Measurements from ENCODE around the gene CCDC18. TPM values are rescaled to one million over a fixed set of nuclear protein-coding genes. Genes with fewer than 3 reads are reported as not detected.

Gene CCDC18
- total RNA-seq, 1 experiment from 2014 or later = 23.0 TPM

DNA sequence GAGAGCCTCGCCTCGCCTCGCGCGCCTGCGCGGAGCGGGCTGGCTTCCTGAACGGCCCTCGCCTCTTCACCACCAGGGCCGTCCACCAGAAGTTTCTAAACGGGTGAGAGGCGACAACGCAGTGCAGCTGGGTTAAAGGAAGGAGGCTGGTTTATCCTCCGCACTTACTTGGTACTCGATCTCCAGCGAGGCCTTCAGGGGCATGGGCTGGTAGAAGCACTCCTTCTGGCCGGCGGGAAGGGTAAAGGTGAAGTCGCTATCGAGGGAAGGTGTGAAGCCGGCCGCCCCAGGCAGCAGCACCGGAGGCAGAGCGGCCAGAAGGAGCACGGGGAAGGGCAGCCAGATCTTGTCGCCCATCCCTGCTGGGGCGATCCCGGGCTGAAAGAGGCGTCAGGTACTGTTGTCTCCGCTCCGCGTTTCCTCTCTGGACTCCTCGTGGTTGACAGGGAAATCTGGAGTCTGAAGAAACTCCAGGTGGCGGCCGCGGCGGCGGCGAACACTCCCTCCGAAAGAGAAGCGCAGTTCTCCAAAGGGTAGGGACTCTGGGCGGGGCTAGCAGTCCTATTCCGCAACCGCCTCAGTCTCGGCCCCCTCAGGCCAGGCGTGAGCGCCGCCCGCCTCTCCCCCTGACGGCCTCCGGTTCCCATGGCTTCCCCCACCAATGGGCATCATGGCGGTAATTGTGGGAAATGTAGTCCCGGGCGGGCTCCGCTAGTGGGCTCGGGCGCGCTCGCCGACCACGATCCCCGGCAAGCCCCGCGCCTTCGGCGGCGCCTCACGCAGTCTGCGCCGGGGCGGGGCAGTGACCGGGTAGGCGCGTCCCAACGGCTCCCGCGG, 420 bp upstream of the CCDC18 start, which contains the start of gene TMED5 (continued):
- TF ChIP-seq FOXP1 (CRISPR knock-in tag; IDR thresholded peaks at IDR 0.05; ENCODE audit: borderline replicate concordance) (0 out of 2 replicates have a peak, but pooled peaks have one; percentile 29), ZNF121 (CRISPR knock-in tag; IDR thresholded peaks at IDR 0.05) (no peak), ATF1 (CRISPR knock-in tag; IDR thresholded peaks at IDR 0.05) (peak; percentile 80; the same call in 1 of the 2 replicates), ETV6 (CRISPR knock-in tag; IDR thresholded peaks at IDR 0.05) (peak; percentile 75), MYBL2 (CRISPR knock-in tag; IDR thresholded peaks at IDR 0.05) (peak; percentile 94), SOX15 (CRISPR knock-in tag; IDR thresholded peaks at IDR 0.05) (no peak), FOXK1 (CRISPR knock-in tag; IDR thresholded peaks at IDR 0.05) (peak; percentile 76), NFATC4 (CRISPR knock-in tag; IDR thresholded peaks at IDR 0.05) (no peak), IRF2 (CRISPR knock-in tag; IDR thresholded peaks at IDR 0.05; ENCODE audit: borderline replicate concordance, low read depth) (no peak), KAT7 (CRISPR knock-in tag; IDR thresholded peaks at IDR 0.05; ENCODE audit: borderline replicate concordance) (no peak; the same call in 1 of the 2 replicates), NFYB (CRISPR knock-in tag; conservative IDR thresholded peaks at IDR 0.05; ENCODE audit: low read depth) (peak; percentile 56), CREB1 (CRISPR knock-in tag; IDR thresholded peaks at IDR 0.05) (peak; percentile 29; the same call in 1 of the 2 replicates), TP53 (CRISPR knock-in tag; IDR thresholded peaks at IDR 0.05) (no peak), SP1 (CRISPR knock-in tag; conservative IDR thresholded peaks at IDR 0.05) (peak; percentile 87)
- TF ChIP-seq, protein P1, sequence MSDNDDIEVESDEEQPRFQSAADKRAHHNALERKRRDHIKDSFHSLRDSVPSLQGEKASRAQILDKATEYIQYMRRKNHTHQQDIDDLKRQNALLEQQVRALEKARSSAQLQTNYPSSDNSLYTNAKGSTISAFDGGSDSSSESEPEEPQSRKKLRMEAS (CRISPR knock-in tag; IDR thresholded peaks at IDR 0.05) = peak; percentile 92
- TF ChIP-seq, protein P2, sequence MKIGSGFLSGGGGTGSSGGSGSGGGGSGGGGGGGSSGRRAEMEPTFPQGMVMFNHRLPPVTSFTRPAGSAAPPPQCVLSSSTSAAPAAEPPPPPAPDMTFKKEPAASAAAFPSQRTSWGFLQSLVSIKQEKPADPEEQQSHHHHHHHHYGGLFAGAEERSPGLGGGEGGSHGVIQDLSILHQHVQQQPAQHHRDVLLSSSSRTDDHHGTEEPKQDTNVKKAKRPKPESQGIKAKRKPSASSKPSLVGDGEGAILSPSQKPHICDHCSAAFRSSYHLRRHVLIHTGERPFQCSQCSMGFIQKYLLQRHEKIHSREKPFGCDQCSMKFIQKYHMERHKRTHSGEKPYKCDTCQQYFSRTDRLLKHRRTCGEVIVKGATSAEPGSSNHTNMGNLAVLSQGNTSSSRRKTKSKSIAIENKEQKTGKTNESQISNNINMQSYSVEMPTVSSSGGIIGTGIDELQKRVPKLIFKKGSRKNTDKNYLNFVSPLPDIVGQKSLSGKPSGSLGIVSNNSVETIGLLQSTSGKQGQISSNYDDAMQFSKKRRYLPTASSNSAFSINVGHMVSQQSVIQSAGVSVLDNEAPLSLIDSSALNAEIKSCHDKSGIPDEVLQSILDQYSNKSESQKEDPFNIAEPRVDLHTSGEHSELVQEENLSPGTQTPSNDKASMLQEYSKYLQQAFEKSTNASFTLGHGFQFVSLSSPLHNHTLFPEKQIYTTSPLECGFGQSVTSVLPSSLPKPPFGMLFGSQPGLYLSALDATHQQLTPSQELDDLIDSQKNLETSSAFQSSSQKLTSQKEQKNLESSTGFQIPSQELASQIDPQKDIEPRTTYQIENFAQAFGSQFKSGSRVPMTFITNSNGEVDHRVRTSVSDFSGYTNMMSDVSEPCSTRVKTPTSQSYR (CRISPR knock-in tag; IDR thresholded peaks at IDR 0.05) = no peak
- TF ChIP-seq, protein P3, sequence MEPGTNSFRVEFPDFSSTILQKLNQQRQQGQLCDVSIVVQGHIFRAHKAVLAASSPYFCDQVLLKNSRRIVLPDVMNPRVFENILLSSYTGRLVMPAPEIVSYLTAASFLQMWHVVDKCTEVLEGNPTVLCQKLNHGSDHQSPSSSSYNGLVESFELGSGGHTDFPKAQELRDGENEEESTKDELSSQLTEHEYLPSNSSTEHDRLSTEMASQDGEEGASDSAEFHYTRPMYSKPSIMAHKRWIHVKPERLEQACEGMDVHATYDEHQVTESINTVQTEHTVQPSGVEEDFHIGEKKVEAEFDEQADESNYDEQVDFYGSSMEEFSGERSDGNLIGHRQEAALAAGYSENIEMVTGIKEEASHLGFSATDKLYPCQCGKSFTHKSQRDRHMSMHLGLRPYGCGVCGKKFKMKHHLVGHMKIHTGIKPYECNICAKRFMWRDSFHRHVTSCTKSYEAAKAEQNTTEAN (CRISPR knock-in tag; IDR thresholded peaks at IDR 0.05) = peak; percentile 46; the same call in 1 of the 2 replicates
- TF ChIP-seq, protein P4, sequence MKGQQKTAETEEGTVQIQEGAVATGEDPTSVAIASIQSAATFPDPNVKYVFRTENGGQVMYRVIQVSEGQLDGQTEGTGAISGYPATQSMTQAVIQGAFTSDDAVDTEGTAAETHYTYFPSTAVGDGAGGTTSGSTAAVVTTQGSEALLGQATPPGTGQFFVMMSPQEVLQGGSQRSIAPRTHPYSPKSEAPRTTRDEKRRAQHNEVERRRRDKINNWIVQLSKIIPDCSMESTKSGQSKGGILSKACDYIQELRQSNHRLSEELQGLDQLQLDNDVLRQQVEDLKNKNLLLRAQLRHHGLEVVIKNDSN (CRISPR knock-in tag; IDR thresholded peaks at IDR 0.05) = peak; percentile 38; the same call in 1 of the 2 replicates
- TF ChIP-seq, protein P5, sequence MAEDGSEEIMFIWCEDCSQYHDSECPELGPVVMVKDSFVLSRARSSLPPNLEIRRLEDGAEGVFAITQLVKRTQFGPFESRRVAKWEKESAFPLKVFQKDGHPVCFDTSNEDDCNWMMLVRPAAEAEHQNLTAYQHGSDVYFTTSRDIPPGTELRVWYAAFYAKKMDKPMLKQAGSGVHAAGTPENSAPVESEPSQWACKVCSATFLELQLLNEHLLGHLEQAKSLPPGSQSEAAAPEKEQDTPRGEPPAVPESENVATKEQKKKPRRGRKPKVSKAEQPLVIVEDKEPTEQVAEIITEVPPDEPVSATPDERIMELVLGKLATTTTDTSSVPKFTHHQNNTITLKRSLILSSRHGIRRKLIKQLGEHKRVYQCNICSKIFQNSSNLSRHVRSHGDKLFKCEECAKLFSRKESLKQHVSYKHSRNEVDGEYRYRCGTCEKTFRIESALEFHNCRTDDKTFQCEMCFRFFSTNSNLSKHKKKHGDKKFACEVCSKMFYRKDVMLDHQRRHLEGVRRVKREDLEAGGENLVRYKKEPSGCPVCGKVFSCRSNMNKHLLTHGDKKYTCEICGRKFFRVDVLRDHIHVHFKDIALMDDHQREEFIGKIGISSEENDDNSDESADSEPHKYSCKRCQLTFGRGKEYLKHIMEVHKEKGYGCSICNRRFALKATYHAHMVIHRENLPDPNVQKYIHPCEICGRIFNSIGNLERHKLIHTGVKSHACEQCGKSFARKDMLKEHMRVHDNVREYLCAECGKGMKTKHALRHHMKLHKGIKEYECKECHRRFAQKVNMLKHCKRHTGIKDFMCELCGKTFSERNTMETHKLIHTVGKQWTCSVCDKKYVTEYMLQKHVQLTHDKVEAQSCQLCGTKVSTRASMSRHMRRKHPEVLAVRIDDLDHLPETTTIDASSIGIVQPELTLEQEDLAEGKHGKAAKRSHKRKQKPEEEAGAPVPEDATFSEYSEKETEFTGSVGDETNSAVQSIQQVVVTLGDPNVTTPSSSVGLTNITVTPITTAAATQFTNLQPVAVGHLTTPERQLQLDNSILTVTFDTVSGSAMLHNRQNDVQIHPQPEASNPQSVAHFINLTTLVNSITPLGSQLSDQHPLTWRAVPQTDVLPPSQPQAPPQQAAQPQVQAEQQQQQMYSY (CRISPR knock-in tag; IDR thresholded peaks at IDR 0.05) = peak; percentile 54
- TF ChIP-seq, protein P6, sequence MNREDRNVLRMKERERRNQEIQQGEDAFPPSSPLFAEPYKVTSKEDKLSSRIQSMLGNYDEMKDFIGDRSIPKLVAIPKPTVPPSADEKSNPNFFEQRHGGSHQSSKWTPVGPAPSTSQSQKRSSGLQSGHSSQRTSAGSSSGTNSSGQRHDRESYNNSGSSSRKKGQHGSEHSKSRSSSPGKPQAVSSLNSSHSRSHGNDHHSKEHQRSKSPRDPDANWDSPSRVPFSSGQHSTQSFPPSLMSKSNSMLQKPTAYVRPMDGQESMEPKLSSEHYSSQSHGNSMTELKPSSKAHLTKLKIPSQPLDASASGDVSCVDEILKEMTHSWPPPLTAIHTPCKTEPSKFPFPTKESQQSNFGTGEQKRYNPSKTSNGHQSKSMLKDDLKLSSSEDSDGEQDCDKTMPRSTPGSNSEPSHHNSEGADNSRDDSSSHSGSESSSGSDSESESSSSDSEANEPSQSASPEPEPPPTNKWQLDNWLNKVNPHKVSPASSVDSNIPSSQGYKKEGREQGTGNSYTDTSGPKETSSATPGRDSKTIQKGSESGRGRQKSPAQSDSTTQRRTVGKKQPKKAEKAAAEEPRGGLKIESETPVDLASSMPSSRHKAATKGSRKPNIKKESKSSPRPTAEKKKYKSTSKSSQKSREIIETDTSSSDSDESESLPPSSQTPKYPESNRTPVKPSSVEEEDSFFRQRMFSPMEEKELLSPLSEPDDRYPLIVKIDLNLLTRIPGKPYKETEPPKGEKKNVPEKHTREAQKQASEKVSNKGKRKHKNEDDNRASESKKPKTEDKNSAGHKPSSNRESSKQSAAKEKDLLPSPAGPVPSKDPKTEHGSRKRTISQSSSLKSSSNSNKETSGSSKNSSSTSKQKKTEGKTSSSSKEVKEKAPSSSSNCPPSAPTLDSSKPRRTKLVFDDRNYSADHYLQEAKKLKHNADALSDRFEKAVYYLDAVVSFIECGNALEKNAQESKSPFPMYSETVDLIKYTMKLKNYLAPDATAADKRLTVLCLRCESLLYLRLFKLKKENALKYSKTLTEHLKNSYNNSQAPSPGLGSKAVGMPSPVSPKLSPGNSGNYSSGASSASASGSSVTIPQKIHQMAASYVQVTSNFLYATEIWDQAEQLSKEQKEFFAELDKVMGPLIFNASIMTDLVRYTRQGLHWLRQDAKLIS (CRISPR knock-in tag; IDR thresholded peaks at IDR 0.05; ENCODE audit: borderline replicate concordance) = no peak; the same call in 1 of the 2 replicates
- TF ChIP-seq, protein P7, sequence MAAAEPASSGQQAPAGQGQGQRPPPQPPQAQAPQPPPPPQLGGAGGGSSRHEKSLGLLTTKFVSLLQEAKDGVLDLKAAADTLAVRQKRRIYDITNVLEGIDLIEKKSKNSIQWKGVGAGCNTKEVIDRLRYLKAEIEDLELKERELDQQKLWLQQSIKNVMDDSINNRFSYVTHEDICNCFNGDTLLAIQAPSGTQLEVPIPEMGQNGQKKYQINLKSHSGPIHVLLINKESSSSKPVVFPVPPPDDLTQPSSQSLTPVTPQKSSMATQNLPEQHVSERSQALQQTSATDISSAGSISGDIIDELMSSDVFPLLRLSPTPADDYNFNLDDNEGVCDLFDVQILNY (CRISPR knock-in tag; IDR thresholded peaks at IDR 0.05) = peak; percentile 33; the same call in 1 of the 2 replicates
- TF ChIP-seq, protein P8, sequence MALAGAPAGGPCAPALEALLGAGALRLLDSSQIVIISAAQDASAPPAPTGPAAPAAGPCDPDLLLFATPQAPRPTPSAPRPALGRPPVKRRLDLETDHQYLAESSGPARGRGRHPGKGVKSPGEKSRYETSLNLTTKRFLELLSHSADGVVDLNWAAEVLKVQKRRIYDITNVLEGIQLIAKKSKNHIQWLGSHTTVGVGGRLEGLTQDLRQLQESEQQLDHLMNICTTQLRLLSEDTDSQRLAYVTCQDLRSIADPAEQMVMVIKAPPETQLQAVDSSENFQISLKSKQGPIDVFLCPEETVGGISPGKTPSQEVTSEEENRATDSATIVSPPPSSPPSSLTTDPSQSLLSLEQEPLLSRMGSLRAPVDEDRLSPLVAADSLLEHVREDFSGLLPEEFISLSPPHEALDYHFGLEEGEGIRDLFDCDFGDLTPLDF (CRISPR knock-in tag; IDR thresholded peaks at IDR 0.05) = no peak

Data from WTC11 (cell line).